ENCODE measurements around the gene REEP2. TPM values are rescaled to one million over a fixed set of nuclear protein-coding genes. Genes with fewer than 3 reads are reported as not detected.

Gene REEP2
- polyA plus RNA-seq, 1 of the 3 experiments (the other 2 are of a cell fraction), result 31.2 TPM

DNA sequence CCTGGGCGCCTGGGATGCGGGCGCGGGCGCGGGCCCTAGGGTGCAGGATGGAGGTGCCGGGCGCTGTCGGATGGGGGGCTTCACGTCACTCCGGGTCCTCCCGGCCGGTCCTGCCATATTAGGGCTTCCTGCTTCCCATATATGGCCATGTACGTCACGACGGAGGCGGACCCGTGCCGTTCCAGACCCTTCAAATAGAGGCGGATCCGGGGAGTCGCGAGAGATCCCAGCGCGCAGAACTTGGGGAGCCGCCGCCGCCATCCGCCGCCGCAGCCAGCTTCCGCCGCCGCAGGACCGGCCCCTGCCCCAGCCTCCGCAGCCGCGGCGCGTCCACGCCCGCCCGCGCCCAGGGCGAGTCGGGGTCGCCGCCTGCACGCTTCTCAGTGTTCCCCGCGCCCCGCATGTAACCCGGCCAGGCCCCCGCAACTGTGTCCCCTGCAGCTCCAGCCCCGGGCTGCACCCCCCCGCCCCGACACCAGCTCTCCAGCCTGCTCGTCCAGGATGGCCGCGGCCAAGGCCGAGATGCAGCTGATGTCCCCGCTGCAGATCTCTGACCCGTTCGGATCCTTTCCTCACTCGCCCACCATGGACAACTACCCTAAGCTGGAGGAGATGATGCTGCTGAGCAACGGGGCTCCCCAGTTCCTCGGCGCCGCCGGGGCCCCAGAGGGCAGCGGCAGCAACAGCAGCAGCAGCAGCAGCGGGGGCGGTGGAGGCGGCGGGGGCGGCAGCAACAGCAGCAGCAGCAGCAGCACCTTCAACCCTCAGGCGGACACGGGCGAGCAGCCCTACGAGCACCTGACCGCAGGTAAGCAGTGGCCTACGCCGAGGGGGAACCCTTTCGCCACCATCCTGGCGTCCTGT is 26.6 kb downstream of the REEP2 start, which contains the start of gene EGR1:
TSS of gene EGR1 (plus strand) at position 219 of the 864 bp plus-strand sequence. CDS start at position 502, 283 bp downstream.
- H3K9me3 ChIP-seq, result no peaks in the 10 kb centered on the region
- CTCF ChIA-PET, result interaction anchor here (0.7 to 11.7 kb wide), 18 partner anchors 9 to 90 kb away, joined by 3 to 196 read pairs (median 6); partner anchors contain the start of gene ETF1
- peak within 1 kb of the TSS; percentile 91 to 99 for H3K27ac ChIP-seq (ENCODE audit: low read depth in 2 of 2, low read length in 1 of 2)
- peaks cover 12% of the 10 kb centered on the region; the same call in 1 of the 2 replicates for H3K79me2 ChIP-seq (ENCODE audit: insufficient read depth)
- H3F3A ChIP-seq (replicated peaks; ENCODE audit: insufficient read depth), result peaks cover 32% of the 10 kb centered on the region
- TF ChIP-seq RFX5 (IDR thresholded peaks at IDR 0.05; ENCODE audit: low read length), result no peak
- peak; percentile 24; the same call in 1 of the 2 replicates for TF ChIP-seq MXI1 (IDR thresholded peaks at IDR 0.05; ENCODE audit: low read depth, low read length)
- no peak for TF ChIP-seq FOXJ3 (CRISPR knock-in tag; IDR thresholded peaks at IDR 0.05)
- TF ChIP-seq RCOR1 (IDR thresholded peaks at IDR 0.05; ENCODE audit: low read length), result 0 out of 2 replicates have a peak, but pooled peaks have one; percentile 31
- TF ChIP-seq, protein P1, sequence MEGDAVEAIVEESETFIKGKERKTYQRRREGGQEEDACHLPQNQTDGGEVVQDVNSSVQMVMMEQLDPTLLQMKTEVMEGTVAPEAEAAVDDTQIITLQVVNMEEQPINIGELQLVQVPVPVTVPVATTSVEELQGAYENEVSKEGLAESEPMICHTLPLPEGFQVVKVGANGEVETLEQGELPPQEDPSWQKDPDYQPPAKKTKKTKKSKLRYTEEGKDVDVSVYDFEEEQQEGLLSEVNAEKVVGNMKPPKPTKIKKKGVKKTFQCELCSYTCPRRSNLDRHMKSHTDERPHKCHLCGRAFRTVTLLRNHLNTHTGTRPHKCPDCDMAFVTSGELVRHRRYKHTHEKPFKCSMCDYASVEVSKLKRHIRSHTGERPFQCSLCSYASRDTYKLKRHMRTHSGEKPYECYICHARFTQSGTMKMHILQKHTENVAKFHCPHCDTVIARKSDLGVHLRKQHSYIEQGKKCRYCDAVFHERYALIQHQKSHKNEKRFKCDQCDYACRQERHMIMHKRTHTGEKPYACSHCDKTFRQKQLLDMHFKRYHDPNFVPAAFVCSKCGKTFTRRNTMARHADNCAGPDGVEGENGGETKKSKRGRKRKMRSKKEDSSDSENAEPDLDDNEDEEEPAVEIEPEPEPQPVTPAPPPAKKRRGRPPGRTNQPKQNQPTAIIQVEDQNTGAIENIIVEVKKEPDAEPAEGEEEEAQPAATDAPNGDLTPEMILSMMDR (IDR thresholded peaks at IDR 0.05), result peak; percentile 17; the same call in 1 of the 2 replicates
- peak; percentile 36; the same call in 1 of the 2 replicates for TF ChIP-seq POLR2AphosphoS5 (IDR thresholded peaks at IDR 0.05; ENCODE audit: low read depth, low read length)
- no peak for TF ChIP-seq JUND (IDR thresholded peaks at IDR 0.05)
- TF ChIP-seq SIN3A (IDR thresholded peaks at IDR 0.05; ENCODE audit: borderline replicate concordance, low read depth, low read length), result peak; percentile 58; the same call in 1 of the 2 replicates
- TF ChIP-seq, protein P2, sequence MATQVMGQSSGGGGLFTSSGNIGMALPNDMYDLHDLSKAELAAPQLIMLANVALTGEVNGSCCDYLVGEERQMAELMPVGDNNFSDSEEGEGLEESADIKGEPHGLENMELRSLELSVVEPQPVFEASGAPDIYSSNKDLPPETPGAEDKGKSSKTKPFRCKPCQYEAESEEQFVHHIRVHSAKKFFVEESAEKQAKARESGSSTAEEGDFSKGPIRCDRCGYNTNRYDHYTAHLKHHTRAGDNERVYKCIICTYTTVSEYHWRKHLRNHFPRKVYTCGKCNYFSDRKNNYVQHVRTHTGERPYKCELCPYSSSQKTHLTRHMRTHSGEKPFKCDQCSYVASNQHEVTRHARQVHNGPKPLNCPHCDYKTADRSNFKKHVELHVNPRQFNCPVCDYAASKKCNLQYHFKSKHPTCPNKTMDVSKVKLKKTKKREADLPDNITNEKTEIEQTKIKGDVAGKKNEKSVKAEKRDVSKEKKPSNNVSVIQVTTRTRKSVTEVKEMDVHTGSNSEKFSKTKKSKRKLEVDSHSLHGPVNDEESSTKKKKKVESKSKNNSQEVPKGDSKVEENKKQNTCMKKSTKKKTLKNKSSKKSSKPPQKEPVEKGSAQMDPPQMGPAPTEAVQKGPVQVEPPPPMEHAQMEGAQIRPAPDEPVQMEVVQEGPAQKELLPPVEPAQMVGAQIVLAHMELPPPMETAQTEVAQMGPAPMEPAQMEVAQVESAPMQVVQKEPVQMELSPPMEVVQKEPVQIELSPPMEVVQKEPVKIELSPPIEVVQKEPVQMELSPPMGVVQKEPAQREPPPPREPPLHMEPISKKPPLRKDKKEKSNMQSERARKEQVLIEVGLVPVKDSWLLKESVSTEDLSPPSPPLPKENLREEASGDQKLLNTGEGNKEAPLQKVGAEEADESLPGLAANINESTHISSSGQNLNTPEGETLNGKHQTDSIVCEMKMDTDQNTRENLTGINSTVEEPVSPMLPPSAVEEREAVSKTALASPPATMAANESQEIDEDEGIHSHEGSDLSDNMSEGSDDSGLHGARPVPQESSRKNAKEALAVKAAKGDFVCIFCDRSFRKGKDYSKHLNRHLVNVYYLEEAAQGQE (IDR thresholded peaks at IDR 0.05; ENCODE audit: low read depth, low read length), result peak; percentile 63; the same call in 1 of the 2 replicates
- no peak for TF ChIP-seq EZH2phosphoT487 (IDR thresholded peaks at IDR 0.05; ENCODE audit: borderline replicate concordance, low read depth)
- no peak for TF ChIP-seq NFIC (IDR thresholded peaks at IDR 0.05; ENCODE audit: borderline replicate concordance)
- TF ChIP-seq, protein P3, sequence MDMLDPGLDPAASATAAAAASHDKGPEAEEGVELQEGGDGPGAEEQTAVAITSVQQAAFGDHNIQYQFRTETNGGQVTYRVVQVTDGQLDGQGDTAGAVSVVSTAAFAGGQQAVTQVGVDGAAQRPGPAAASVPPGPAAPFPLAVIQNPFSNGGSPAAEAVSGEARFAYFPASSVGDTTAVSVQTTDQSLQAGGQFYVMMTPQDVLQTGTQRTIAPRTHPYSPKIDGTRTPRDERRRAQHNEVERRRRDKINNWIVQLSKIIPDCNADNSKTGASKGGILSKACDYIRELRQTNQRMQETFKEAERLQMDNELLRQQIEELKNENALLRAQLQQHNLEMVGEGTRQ (IDR thresholded peaks at IDR 0.05; ENCODE audit: borderline replicate concordance, low read depth, low read length), result no peak
- TF ChIP-seq FOSL2 (IDR thresholded peaks at IDR 0.05; ENCODE audit: borderline replicate concordance, low read depth), result no peak
- peaks cover 9 to 19% of the 10 kb centered on the region in 2 experiments; a peak in 1 of 4 replicates for H3K4me1 ChIP-seq (ENCODE audit: control insufficient read depth in 1 of 2, insufficient read depth in 2 of 2, low read depth in 1 of 2, low read length in 1 of 2)
- H2AFZ ChIP-seq (ENCODE audit: low read depth), result peak within 1 kb of the TSS; percentile 95; the same call in 1 of the 2 replicates
- POLR2A ChIA-PET, result interaction anchor here (0.6 to 3.2 kb wide), 17 partner anchors 9 to 828 kb away, joined by 3 to 22 read pairs (median 4); partner anchors contain the start of genes CDC25C, ETF1, FAM53C and MATR3
- H3K4me2 ChIP-seq, result peak within 1 kb of the TSS; percentile 98
- H3K9ac ChIP-seq, result peak within 1 kb of the TSS; percentile 97
- H3K4me3 ChIP-seq (ENCODE audit: low read depth in 2 of 2, low read length in 1 of 2), result peak within 1 kb of the TSS; percentile 81 to 83
- no peaks in the 10 kb centered on the region for H3K27me3 ChIP-seq (ENCODE audit: insufficient read depth)
- peaks cover 0 to 13% of the 10 kb centered on the region in 2 experiments for H3K36me3 ChIP-seq (replicated peaks in 1 of 2; ENCODE audit: control insufficient read depth in 1 of 2, insufficient read depth in 2 of 2, low read length in 1 of 2)
- H4K20me1 ChIP-seq (ENCODE audit: insufficient read depth), result peaks cover 37% of the 10 kb centered on the region
- 3% methylated on average over 34 of the region's 85 CpGs for WGBS (ENCODE audit: low lambda C conversion rate)
- H3K9me2 ChIP-seq, result no peaks in the 10 kb centered on the region
- peak; percentile 89 for DNase-seq
